ENCODE results near the gene CACNA1A.
"Not testable (repeated sequence)": the region's sequence is repeated elsewhere in the genome, so short reads cannot be mapped to it uniquely, and the experiment has no call there.

The CACNA1A gene

GRCh38 chr19:13281567-13282291 is 224.6 kb downstream of the CACNA1A start:
- no peak for DNase-seq (ENCODE audit: low read depth)

- DNase-seq (ENCODE audit: low read depth), result peak; percentile 53
These were observed 229.0 kb downstream of the CACNA1A start for GRCh38 chr19:13277104-13277809.

- no peak for DNase-seq (ENCODE audit: low read depth)
These were observed 231.1 kb downstream of the CACNA1A start for GRCh38 chr19:13275016-13275722.

GRCh38 chr19:13270514-13271105 is 235.7 kb downstream of the CACNA1A start:
- DNase-seq (ENCODE audit: low read depth), result no peak

GRCh38 chr19:13269348-13269747 is 236.9 kb downstream of the CACNA1A start:
- no peak for DNase-seq (ENCODE audit: low read depth)

- DNase-seq (ENCODE audit: low read depth), result no peak
These were observed 238.4 kb downstream of the CACNA1A start for GRCh38 chr19:13267889-13268288.

GRCh38 chr19:13267131-13267530 is 239.1 kb downstream of the CACNA1A start:
- DNase-seq (ENCODE audit: low read depth), result no peak

- peak; percentile 28 for DNase-seq (ENCODE audit: low read depth)
These were observed 243.8 kb downstream of the CACNA1A start for GRCh38 chr19:13262450-13262849.

- DNase-seq (ENCODE audit: low read depth), result peak; percentile 80
These were observed 245.2 kb downstream of the CACNA1A start for GRCh38 chr19:13260883-13261653.

- no peak for DNase-seq (ENCODE audit: low read depth)
These were observed 249.4 kb downstream of the CACNA1A start for GRCh38 chr19:13256918-13257317.

GRCh38 chr19:13256398-13256797 is 249.9 kb downstream of the CACNA1A start:
- not testable (repeated sequence) for DNase-seq (ENCODE audit: low read depth)

GRCh38 chr19:13255719-13256059 is 250.6 kb downstream of the CACNA1A start:
- no peak for DNase-seq (ENCODE audit: low read depth)

GRCh38 chr19:13255041-13255718 is 251.1 kb downstream of the CACNA1A start:
- no peak for DNase-seq (ENCODE audit: low read depth)

- DNase-seq (ENCODE audit: low read depth), result no peak
These were observed 253.5 kb downstream of the CACNA1A start for GRCh38 chr19:13252569-13253335.

- no peak for DNase-seq (ENCODE audit: low read depth)
These were observed 261.4 kb downstream of the CACNA1A start for GRCh38 chr19:13244920-13245319.

- DNase-seq (ENCODE audit: low read depth), result no peak
These were observed 264.8 kb downstream of the CACNA1A start for GRCh38 chr19:13241231-13242104.

GRCh38 chr19:13240312-13241022 is 265.8 kb downstream of the CACNA1A start:
- no peak for DNase-seq (ENCODE audit: low read depth)

- DNase-seq (ENCODE audit: low read depth), result no peak
These were observed 267.3 kb downstream of the CACNA1A start for GRCh38 chr19:13238891-13239534.

Measured in GM04504 (cell line).